Coronary artery (tissue), 2 donors: ENCODE data around the gene SF3B3.

Experiments used
- DNase-seq: peaks from one replicate; pipeline ENCODE4 v3.0.0-alpha.2; 2017; ENCODE audit warnings: low spot score
- H3K27ac ChIP-seq, 2 donors: fragments of 200-600 bp; sonication (generic); one replicate each; pipeline ENCODE4 v1.5.1; 2016 to 2019
- H3K4me3 ChIP-seq: fragments of 200-600 bp; sonication (generic); 2 replicates; pipeline ENCODE4 v1.5.1; 2016; ENCODE audit warnings: mild to moderate bottlenecking, moderate library complexity
- CTCF ChIP-seq: fragments of 200-600 bp; sonication (generic); IDR thresholded peaks from one replicate; pipeline ENCODE4 v1.5.1; 2019; ENCODE audit warnings: antibody characterized with exemption

Gene SF3B3

GRCh38 chr16:70589998-70590471 lies 66.4 kb downstream of the SF3B3 start:
- H3K27ac ChIP-seq: peak overlapping the region; percentile 91 to 95
- peak overlapping the region; percentile 19 for H3K4me3 ChIP-seq
- no peak for TF ChIP-seq CTCF
- DNase-seq: no peak

- H3K4me3 ChIP-seq: peak overlapping the region; percentile 19
- TF ChIP-seq CTCF: no peak
- DNase-seq: no peak
- peak overlapping the region; percentile 91 to 95 for H3K27ac ChIP-seq
These were observed 67.3 kb downstream of the SF3B3 start for GRCh38 chr16:70590722-70591415.

- DNase-seq: no peak
- H3K4me3 ChIP-seq: no peak overlapping the region
- TF ChIP-seq CTCF: no peak
- peak overlapping the region; percentile 91 to 95 for H3K27ac ChIP-seq
These were observed 68.0 kb downstream of the SF3B3 start for GRCh38 chr16:70591615-70592014.

GRCh38 chr16:70592106-70592571 lies 68.5 kb downstream of the SF3B3 start:
- H3K27ac ChIP-seq: peak overlapping the region; percentile 91 to 95
- H3K4me3 ChIP-seq: no peak overlapping the region
- TF ChIP-seq CTCF: no peak
- no peak for DNase-seq

GRCh38 chr16:70593544-70593943 lies 69.9 kb downstream of the SF3B3 start:
- H3K4me3 ChIP-seq: no peak overlapping the region
- no peak for TF ChIP-seq CTCF
- no peak overlapping the region for H3K27ac ChIP-seq
- DNase-seq: no peak

- H3K4me3 ChIP-seq: no peak overlapping the region
- DNase-seq: no peak
- H3K27ac ChIP-seq: peak overlapping the region in 1 of 2 donors; percentile 14
- no peak for TF ChIP-seq CTCF
These were observed 71.0 kb downstream of the SF3B3 start for GRCh38 chr16:70594569-70594968.

- DNase-seq: no peak
- TF ChIP-seq CTCF: no peak
- no peak overlapping the region for H3K4me3 ChIP-seq
- no peak overlapping the region for H3K27ac ChIP-seq
These were observed 73.7 kb downstream of the SF3B3 start for GRCh38 chr16:70597135-70597835.
